Large intestine (tissue), 3 donors: Measurements from ENCODE around the gene ART3. TPM values are rescaled to one million over a fixed set of nuclear protein-coding genes. Genes with fewer than 3 reads are reported as not detected.

ENCODE experiments used
- DNase-seq, 2 donors: peaks; one replicate each; pipeline versions ENCODE4 v3.0.0 to v3.0.0-alpha.2; 2013
- H3K27ac ChIP-seq: one replicate; pipeline ENCODE4 v1.5.1; 2013; ENCODE audit warnings: low read length
- H3K27me3 ChIP-seq: 2 replicates; pipeline ENCODE4 v1.6.1; 2013; ENCODE audit warnings: low read length; ENCODE audit not compliant: control insufficient read depth, insufficient read depth
- H3K36me3 ChIP-seq: 2 replicates; pipeline ENCODE4 v1.6.1; 2013; ENCODE audit warnings: low read length; ENCODE audit not compliant: control insufficient read depth, insufficient read depth
- H3K4me1 ChIP-seq: one replicate; pipeline ENCODE4 v1.6.1; 2013; ENCODE audit warnings: low read length; ENCODE audit not compliant: control insufficient read depth, insufficient read depth
- H3K4me3 ChIP-seq: one replicate; pipeline ENCODE4 v1.5.1; 2013; ENCODE audit warnings: low read length
- H3K9me3 ChIP-seq: one replicate; pipeline ENCODE4 v1.6.1; 2013; ENCODE audit warnings: mild to moderate bottlenecking, low read depth, low read length, moderate library complexity; ENCODE audit not compliant: control insufficient read depth
- WGBS: methylation state at CpG from one replicate; pipeline ENCODE4 v1.1.5; 2013; ENCODE audit warnings: low lambda C conversion rate; ENCODE audit not compliant: insufficient coverage; 5-methylcytosine and 5-hydroxymethylcytosine counted together
- polyA plus RNA-seq: library from polyadenylated mRNA; unstranded; fragments of 120-200 nt; gene quantifications from one replicate; pipeline ENCODE4 v1.2.1, GENCODE V29; 2013

ART3 gene
- polyA plus RNA-seq, 1 donor, result 0.99 TPM

- H3K4me3 ChIP-seq, result no peak overlapping the region
- no peaks in the 10 kb centered on the region for H3K4me1 ChIP-seq
- no peak overlapping the region for H3K27ac ChIP-seq
- H3K9me3 ChIP-seq, result no peaks in the 10 kb centered on the region
- H3K27me3 ChIP-seq, result no peaks in the 10 kb centered on the region
- DNase-seq, result no peak
- no peaks in the 10 kb centered on the region for H3K36me3 ChIP-seq
Measured at GRCh38 chr4:76095568-76095967, 21.1 kb downstream of the ART3 start.

GRCh38 chr4:76096076-76096475, 21.6 kb downstream of the ART3 start:
- Histone ChIP-seq H3K4me1 (no peaks in the 10 kb centered on the region), H3K9me3 (no peaks in the 10 kb centered on the region), H3K27ac (no peak overlapping the region), H3K36me3 (no peaks in the 10 kb centered on the region), H3K4me3 (no peak overlapping the region), H3K27me3 (no peaks in the 10 kb centered on the region)
- no peak for DNase-seq
- no CpG with 5 or more reads among the region's 3 CpGs for WGBS

GRCh38 chr4:76105652-76106051, 31.1 kb downstream of the ART3 start:
- no CpG with 5 or more reads among the region's 3 CpGs for WGBS
- H3K27me3 ChIP-seq, result no peaks in the 10 kb centered on the region
- no peaks in the 10 kb centered on the region for H3K36me3 ChIP-seq
- H3K27ac ChIP-seq, result no peak overlapping the region
- H3K4me3 ChIP-seq, result no peak overlapping the region
- H3K9me3 ChIP-seq, result no peaks in the 10 kb centered on the region
- H3K4me1 ChIP-seq, result no peaks in the 10 kb centered on the region
- DNase-seq, result no peak

- no peak for DNase-seq
- Histone ChIP-seq H3K27ac (no peak overlapping the region), H3K4me1 (no peaks in the 10 kb centered on the region), H3K27me3 (no peaks in the 10 kb centered on the region), H3K9me3 (no peaks in the 10 kb centered on the region), H3K36me3 (no peaks in the 10 kb centered on the region), H3K4me3 (no peak overlapping the region)
- WGBS, result no CpG with 5 or more reads among the region's 4 CpGs
Measured at GRCh38 chr4:76106442-76106841, 31.9 kb downstream of the ART3 start.

GRCh38 chr4:76108467-76109181, 34.1 kb downstream of the ART3 start:
- no peak for DNase-seq
- Histone ChIP-seq H3K9me3 (no peaks in the 10 kb centered on the region), H3K27me3 (no peaks in the 10 kb centered on the region), H3K4me1 (no peaks in the 10 kb centered on the region), H3K27ac (no peak overlapping the region), H3K36me3 (peaks cover 9% of the 10 kb centered on the region), H3K4me3 (no peak overlapping the region)
- 100% methylated on average over 1 of the region's 5 CpGs for WGBS

- no peaks in the 10 kb centered on the region for H3K9me3 ChIP-seq
- no peak overlapping the region for H3K27ac ChIP-seq
- no peak for DNase-seq
- no CpG with 5 or more reads among the region's 1 CpG for WGBS
- no peaks in the 10 kb centered on the region for H3K4me1 ChIP-seq
- peaks cover 50% of the 10 kb centered on the region for H3K36me3 ChIP-seq
- no peaks in the 10 kb centered on the region for H3K27me3 ChIP-seq
- no peak overlapping the region for H3K4me3 ChIP-seq
Measured at GRCh38 chr4:76116821-76117220, 42.3 kb downstream of the ART3 start.

GRCh38 chr4:76117536-76117935, 43.0 kb downstream of the ART3 start:
- Histone ChIP-seq H3K4me3 (no peak overlapping the region), H3K4me1 (no peaks in the 10 kb centered on the region), H3K27me3 (no peaks in the 10 kb centered on the region), H3K27ac (no peak overlapping the region), H3K36me3 (peaks cover 53% of the 10 kb centered on the region), H3K9me3 (no peaks in the 10 kb centered on the region)
- no peak for DNase-seq
- WGBS, result 100% methylated on average over 2 of the region's 5 CpGs

- no peak for DNase-seq
- Histone ChIP-seq H3K27me3 (no peaks in the 10 kb centered on the region), H3K4me1 (no peaks in the 10 kb centered on the region), H3K27ac (no peak overlapping the region), H3K36me3 (peaks cover 45% of the 10 kb centered on the region), H3K9me3 (no peaks in the 10 kb centered on the region), H3K4me3 (no peak overlapping the region)
- 100% methylated on average over 2 of the region's 4 CpGs for WGBS
Measured at GRCh38 chr4:76120199-76120598, 45.7 kb downstream of the ART3 start.

GRCh38 chr4:76125816-76126215, 51.3 kb downstream of the ART3 start:
- Histone ChIP-seq H3K36me3 (peaks cover 31% of the 10 kb centered on the region), H3K4me3 (no peak overlapping the region), H3K9me3 (no peaks in the 10 kb centered on the region), H3K27ac (no peak overlapping the region), H3K27me3 (no peaks in the 10 kb centered on the region), H3K4me1 (no peaks in the 10 kb centered on the region)
- no peak for DNase-seq

GRCh38 chr4:76127754-76128153, 53.2 kb downstream of the ART3 start:
- H3K36me3 ChIP-seq, result peaks cover 26% of the 10 kb centered on the region
- no peaks in the 10 kb centered on the region for H3K4me1 ChIP-seq
- no peaks in the 10 kb centered on the region for H3K27me3 ChIP-seq
- no peak for DNase-seq
- H3K9me3 ChIP-seq, result no peaks in the 10 kb centered on the region
- no peak overlapping the region for H3K27ac ChIP-seq
- no peak overlapping the region for H3K4me3 ChIP-seq
- no CpG with 5 or more reads among the region's 3 CpGs for WGBS

GRCh38 chr4:76141241-76141640, 66.7 kb downstream of the ART3 start:
- Histone ChIP-seq H3K27me3 (no peaks in the 10 kb centered on the region), H3K27ac (no peak overlapping the region), H3K9me3 (no peaks in the 10 kb centered on the region), H3K4me1 (no peaks in the 10 kb centered on the region), H3K36me3 (peaks cover 43% of the 10 kb centered on the region), H3K4me3 (no peak overlapping the region)
- DNase-seq, result no peak
- WGBS, result 90% methylated on average over 3 of the region's 3 CpGs
